GM12872 (cell line): ENCODE results near the gene PLA2G2D.

Source experiments
- TF ChIP-seq, protein P1 (sequence below): IDR thresholded peaks from 3 replicates; pipeline ENCODE4 v1.5.1; 2011; ENCODE audit warnings: low read depth, mild to moderate bottlenecking, low read length, moderate library complexity; ENCODE audit not compliant: insufficient read depth

Gene PLA2G2D

GRCh38 chr1:20149601-20150325 is 30.4 kb upstream of the PLA2G2D start:
- TF ChIP-seq, protein P1, sequence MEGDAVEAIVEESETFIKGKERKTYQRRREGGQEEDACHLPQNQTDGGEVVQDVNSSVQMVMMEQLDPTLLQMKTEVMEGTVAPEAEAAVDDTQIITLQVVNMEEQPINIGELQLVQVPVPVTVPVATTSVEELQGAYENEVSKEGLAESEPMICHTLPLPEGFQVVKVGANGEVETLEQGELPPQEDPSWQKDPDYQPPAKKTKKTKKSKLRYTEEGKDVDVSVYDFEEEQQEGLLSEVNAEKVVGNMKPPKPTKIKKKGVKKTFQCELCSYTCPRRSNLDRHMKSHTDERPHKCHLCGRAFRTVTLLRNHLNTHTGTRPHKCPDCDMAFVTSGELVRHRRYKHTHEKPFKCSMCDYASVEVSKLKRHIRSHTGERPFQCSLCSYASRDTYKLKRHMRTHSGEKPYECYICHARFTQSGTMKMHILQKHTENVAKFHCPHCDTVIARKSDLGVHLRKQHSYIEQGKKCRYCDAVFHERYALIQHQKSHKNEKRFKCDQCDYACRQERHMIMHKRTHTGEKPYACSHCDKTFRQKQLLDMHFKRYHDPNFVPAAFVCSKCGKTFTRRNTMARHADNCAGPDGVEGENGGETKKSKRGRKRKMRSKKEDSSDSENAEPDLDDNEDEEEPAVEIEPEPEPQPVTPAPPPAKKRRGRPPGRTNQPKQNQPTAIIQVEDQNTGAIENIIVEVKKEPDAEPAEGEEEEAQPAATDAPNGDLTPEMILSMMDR = no peak

DNA sequence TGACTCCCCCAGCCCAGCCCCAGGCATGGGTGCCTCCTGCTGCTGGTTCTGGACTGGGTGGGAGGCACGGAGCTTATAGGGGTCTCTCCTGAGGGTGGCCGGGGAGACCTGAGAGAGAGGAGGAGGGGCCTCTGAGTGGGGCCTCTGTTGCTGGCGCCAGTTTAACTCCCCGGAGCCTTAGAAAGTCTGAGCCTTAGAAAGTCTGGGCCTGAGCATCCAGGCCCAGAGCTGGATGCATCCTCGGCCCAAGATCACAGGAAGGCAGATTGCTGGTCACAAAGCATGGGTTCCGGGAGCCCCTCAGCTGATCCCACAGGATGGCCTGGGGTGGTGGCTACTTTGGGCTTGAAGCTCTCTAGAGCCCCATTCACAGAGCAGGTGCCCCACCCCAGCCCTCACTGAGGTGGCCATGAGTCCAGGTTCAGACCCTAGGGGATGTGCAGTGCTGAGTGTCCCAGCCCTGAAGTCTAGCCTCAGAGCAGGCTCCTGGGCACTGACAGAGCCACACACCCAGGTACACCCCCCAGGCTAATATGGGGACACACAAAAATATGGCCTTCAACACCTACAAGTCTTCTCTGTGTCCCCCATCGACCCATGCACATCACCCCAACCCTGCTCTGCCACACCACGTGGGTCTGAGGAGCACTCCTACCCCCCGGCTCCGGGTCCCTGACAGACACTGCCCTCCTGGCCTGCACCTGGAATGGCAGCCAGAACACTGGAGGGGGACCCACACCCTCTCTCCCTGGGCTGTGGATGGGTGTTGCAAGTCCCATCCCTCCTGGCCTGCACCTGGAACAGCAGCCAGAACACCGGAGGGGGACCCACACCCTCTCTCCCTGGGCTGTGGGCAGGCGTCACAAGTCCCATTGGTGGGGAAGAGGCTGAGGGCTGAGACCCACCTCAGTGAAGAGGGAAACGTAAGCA is 29.5 kb upstream of the PLA2G2D start:
- TF ChIP-seq, protein P1 = no peak

DNA sequence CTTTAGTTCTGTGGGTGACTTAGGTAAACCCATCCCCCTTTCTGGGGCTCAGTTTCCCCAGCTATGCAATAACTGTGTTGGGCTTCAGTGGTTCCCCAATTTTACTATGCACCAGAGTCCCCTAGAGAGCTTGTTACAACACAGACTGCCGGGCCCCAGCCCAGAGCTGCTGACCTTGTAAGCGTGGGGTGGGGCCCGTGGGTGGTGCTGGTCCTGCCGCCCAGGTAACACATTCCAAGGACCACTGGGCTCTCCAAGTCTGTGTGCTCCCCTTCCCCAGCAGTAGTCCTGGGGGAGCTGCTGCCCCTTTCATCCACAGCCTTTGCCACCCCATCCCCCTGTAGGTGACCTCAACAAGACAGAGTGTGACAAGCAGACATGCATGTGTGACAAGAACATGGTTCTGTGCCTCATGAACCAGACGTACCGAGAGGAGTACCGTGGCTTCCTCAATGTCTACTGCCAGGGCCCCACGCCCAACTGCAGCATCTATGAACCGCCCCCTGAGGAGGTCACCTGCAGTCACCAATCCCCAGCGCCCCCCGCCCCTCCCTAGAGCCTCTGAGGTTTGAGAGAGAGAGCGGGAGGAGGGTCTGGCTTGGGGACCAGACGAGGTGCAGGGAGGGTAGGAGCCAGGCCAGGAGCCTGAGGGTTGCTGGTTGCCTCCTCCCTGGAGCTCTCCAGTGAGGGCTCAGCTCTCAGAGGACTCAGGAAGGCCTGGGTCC is 28.7 kb upstream of the PLA2G2D start:
- TF ChIP-seq, protein P1 = no peak

- TF ChIP-seq, protein P1 = no peak
These were observed 24.6 kb upstream of the PLA2G2D start for GRCh38 chr1:20143734-20144565.

GRCh38 chr1:20143318-20143717 is 24.0 kb upstream of the PLA2G2D start:
- TF ChIP-seq, protein P1 = no peak

- TF ChIP-seq, protein P1 = no peak
These were observed 22.8 kb upstream of the PLA2G2D start for GRCh38 chr1:20142001-20142710.
